Transverse colon (tissue), 4 donors: ENCODE measurements around the gene NR1D2. TPM values are rescaled to one million over a fixed set of nuclear protein-coding genes. Genes with fewer than 3 reads are reported as not detected.

ENCODE experiments used
- DNase-seq: peaks from one replicate; pipeline ENCODE4 v3.0.0-alpha.2; 2019
- H3K27ac ChIP-seq, 4 donors: fragments of 200-600 bp; sonication (generic); 2 replicates each; pipeline ENCODE4 v1.5.1; 2016 to 2018; ENCODE audit warnings: inconsistent platforms in 4 of 4
- H3K27me3 ChIP-seq: fragments of 200-600 bp; sonication (generic); 2 replicates; pipeline ENCODE4 v1.5.1; 2017; ENCODE audit warnings: inconsistent platforms
- H3K36me3 ChIP-seq, 4 donors: fragments of 200-600 bp; sonication (generic); 2 replicates each; pipeline ENCODE4 v1.5.1; 2017 to 2019; ENCODE audit warnings: inconsistent platforms in 4 of 4
- H3K4me1 ChIP-seq, 4 donors: fragments of 200-600 bp; sonication (generic); 2 replicates each; pipeline ENCODE4 v1.5.1; 2017 to 2020; ENCODE audit warnings: inconsistent platforms in 4 of 4
- H3K4me3 ChIP-seq, 4 donors: fragments of 200-600 bp; sonication (generic); 1 replicate in 1 of 4; 2 replicates in 3 of 4; pipeline versions ENCODE4 v1.5.1 to v1.6.1; 2017 to 2019; ENCODE audit warnings: inconsistent platforms in 4 of 4
- H3K9me3 ChIP-seq, 2 donors: fragments of 200-600 bp; sonication (generic); 2 replicates each; pipeline ENCODE4 v1.5.1; 2017 to 2019; ENCODE audit warnings: inconsistent platforms in 2 of 2
- EP300 ChIP-seq: sonication (generic); formaldehyde crosslinking; IDR thresholded peaks from one replicate; pipeline ENCODE4 v1.6.1; 2017; ENCODE audit warnings: antibody characterized with exemption, low read depth
- POLR2A ChIP-seq: fragments of 450-650 bp; IDR thresholded peaks from one replicate; pipeline ENCODE4 v1.6.1; 2016; ENCODE audit warnings: antibody characterized with exemption, mild to moderate bottlenecking, moderate library complexity
- POLR2AphosphoS5 ChIP-seq, 3 donors: sonication (generic); formaldehyde crosslinking; IDR thresholded peaks; one replicate each; pipeline ENCODE4 v1.6.1; 2016; ENCODE audit warnings: antibody characterized with exemption in 3 of 3
- WGBS, 2 donors: methylation state at CpG; one replicate each; pipeline ENCODE4 v1.1.5; 2018; ENCODE audit warnings: low coverage in 1 of 2; 5-methylcytosine and 5-hydroxymethylcytosine counted together
- in situ Hi-C, 4 donors: fragments of 200-750 bp; cut with MboI; loops; one replicate each; pipeline versions ENCODE4 v1.15.0 to v1.15.1; 2017; ENCODE audit warnings: low sequenced_read_pairs in 3 of 4, low pct_ligation_motif_present in 1 of 4, low pct_unique_long_range_greater_than_20kb in 1 of 4
- intact Hi-C: fragments of 100-400 bp; cut with DNase I; formaldehyde crosslinking; loops from one replicate; pipeline ENCODE4 v1.15.1; 2023; ENCODE audit warnings: low total_unique reads
- total RNA-seq, 4 donors: library from RNA; depleted of rRNA; stranded (reverse); fragments of >200 nt; gene quantifications; one replicate each; pipeline ENCODE4 v1.1.0, GENCODE V29; 2016
- TF ChIP-seq, protein P1 (sequence below), 5 experiments: fragments of 200-600 bp in 3 of 5; fragments of 450-650 bp in 2 of 5; sonication (generic) in 3 of 5; IDR thresholded peaks; 1 replicate in 2 of 5; 2 replicates in 3 of 5; pipeline ENCODE4 v1.5.1; 2016 to 2017; ENCODE audit warnings: antibody characterized with exemption in 5 of 5, inconsistent platforms in 3 of 5, mild to moderate bottlenecking in 2 of 5, moderate library complexity in 1 of 5

NR1D2 gene
- total RNA-seq = 10 to 100 TPM; 21.9 to 34.8 (median 26.9) TPM

GRCh38 chr3:23944861-23945662 lies at the start of gene NR1D2:
Gene NR1D2 (plus strand): TSS chr3:23945286. CDS start chr3:23945579, 293 bp downstream.
- H3K4me1 ChIP-seq = peaks cover 6 to 44% (median 34%) of the 10 kb centered on the region in 4 donors
- in situ Hi-C loops (no loop called here), intact Hi-C loops (no loop called here)
- 0 to 1% methylated on average over 4 to 29 of the region's 88 CpGs for WGBS, 2 donors
- H3K4me3 ChIP-seq = peak within 1 kb of the TSS; percentile 77 to 99 (median 88)
- TF ChIP-seq, protein P1, sequence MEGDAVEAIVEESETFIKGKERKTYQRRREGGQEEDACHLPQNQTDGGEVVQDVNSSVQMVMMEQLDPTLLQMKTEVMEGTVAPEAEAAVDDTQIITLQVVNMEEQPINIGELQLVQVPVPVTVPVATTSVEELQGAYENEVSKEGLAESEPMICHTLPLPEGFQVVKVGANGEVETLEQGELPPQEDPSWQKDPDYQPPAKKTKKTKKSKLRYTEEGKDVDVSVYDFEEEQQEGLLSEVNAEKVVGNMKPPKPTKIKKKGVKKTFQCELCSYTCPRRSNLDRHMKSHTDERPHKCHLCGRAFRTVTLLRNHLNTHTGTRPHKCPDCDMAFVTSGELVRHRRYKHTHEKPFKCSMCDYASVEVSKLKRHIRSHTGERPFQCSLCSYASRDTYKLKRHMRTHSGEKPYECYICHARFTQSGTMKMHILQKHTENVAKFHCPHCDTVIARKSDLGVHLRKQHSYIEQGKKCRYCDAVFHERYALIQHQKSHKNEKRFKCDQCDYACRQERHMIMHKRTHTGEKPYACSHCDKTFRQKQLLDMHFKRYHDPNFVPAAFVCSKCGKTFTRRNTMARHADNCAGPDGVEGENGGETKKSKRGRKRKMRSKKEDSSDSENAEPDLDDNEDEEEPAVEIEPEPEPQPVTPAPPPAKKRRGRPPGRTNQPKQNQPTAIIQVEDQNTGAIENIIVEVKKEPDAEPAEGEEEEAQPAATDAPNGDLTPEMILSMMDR (IDR thresholded peaks at IDR 0.05) = no peak
- TF ChIP-seq POLR2AphosphoS5 (IDR thresholded peaks at IDR 0.05) = peak; percentile 74 to 94 (median 86)
- TF ChIP-seq POLR2A = peak; percentile 63
- TF ChIP-seq EP300 = no peak
- no peaks in the 10 kb centered on the region for H3K36me3 ChIP-seq
- peak within 1 kb of the TSS; percentile 99 to 100 (median 100) for H3K27ac ChIP-seq
- no peaks in the 10 kb centered on the region for H3K27me3 ChIP-seq
- peak; percentile 89 for DNase-seq
- H3K9me3 ChIP-seq = no peaks in the 10 kb centered on the region

- WGBS, 2 donors = 78 to 85% methylated on average over 6 of the region's 6 CpGs
- Histone ChIP-seq H3K36me3 (peaks cover 0 to 16% (median 6%) of the 10 kb centered on the region in 4 donors), H3K4me1 (no peaks in the 10 kb centered on the region), H3K9me3 (no peaks in the 10 kb centered on the region), H3K4me3 (no peak overlapping the region), H3K27me3 (no peaks in the 10 kb centered on the region), H3K27ac (no peak overlapping the region)
- no peak for DNase-seq
- intact Hi-C loops (no loop called here), in situ Hi-C loops (no loop called here)
- no peak for TF ChIP-seq EP300
These were observed 44.3 kb upstream of the NR1D2 start for GRCh38 chr3:23900744-23901143.

DNA sequence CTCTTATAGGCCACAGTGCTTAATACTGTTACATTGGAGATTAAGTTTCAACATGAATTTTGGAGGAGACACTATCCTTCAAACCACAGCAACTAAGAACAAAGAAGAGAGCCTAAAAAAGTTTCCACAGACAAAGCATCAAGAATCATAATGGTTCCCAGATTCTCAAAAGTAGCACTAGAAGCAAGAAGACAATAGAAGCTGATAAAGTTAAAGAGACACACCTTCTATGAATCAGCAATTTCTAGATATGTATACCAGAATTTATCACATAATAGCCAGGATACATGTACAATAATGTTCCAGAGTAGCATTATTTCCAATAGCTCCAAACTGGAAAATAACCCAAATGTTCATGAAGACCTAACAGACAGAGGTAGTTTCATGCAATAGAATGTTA lies 40.5 kb upstream of the NR1D2 start:
- Histone ChIP-seq H3K4me1 (no peaks in the 10 kb centered on the region), H3K27me3 (no peaks in the 10 kb centered on the region), H3K36me3 (peaks cover 0 to 17% (median 2%) of the 10 kb centered on the region in 4 donors), H3K4me3 (no peak overlapping the region), H3K27ac (no peak overlapping the region), H3K9me3 (no peaks in the 10 kb centered on the region)
- intact Hi-C loops (no loop called here), in situ Hi-C loops (no loop called here)
- no peak for DNase-seq
- TF ChIP-seq, protein P1 (IDR thresholded peaks at IDR 0.05) = no peak
- TF ChIP-seq POLR2A = no peak
- no peak for TF ChIP-seq POLR2AphosphoS5 (IDR thresholded peaks at IDR 0.05)
- no peak for TF ChIP-seq EP300

GRCh38 chr3:23909341-23909740 lies 35.7 kb upstream of the NR1D2 start:
- WGBS, 2 donors = 90 to 92% methylated on average over 2 to 7 of the region's 7 CpGs
- Histone ChIP-seq H3K4me3 (no peak overlapping the region), H3K36me3 (peaks cover 0 to 4% (median 0%) of the 10 kb centered on the region in 4 donors), H3K4me1 (peaks cover 0 to 5% (median 0%) of the 10 kb centered on the region in 4 donors), H3K27me3 (no peaks in the 10 kb centered on the region), H3K27ac (no peak overlapping the region), H3K9me3 (no peaks in the 10 kb centered on the region)
- intact Hi-C loops (no loop called here), in situ Hi-C loops (no loop called here)
- DNase-seq = no peak
- TF ChIP-seq EP300 = no peak
- TF ChIP-seq, protein P1 (IDR thresholded peaks at IDR 0.05) = no peak
- TF ChIP-seq POLR2AphosphoS5 (IDR thresholded peaks at IDR 0.05) = no peak
- no peak for TF ChIP-seq POLR2A
